H1 (cell line): ENCODE data around the gene NEO1.

Experiments
- EGR1 ChIP-seq: IDR thresholded peaks from 2 replicates; pipeline ENCODE4 v1.6.1; 2011; ENCODE audit warnings: low read depth, low read length, borderline replicate concordance
- EZH2 ChIP-seq: fragments of 200-600 bp; sonication (generic); IDR thresholded peaks from 2 replicates; pipeline ENCODE4 v1.7.1; 2012; ENCODE audit warnings: low read depth, mild to moderate bottlenecking, moderate library complexity, low read length, inconsistent platforms; ENCODE audit not compliant: severe bottlenecking
- FOSL1 ChIP-seq: IDR thresholded peaks from 2 replicates; pipeline ENCODE4 v1.6.1; 2011; ENCODE audit warnings: mild to moderate bottlenecking, low read depth, low read length, moderate library complexity; ENCODE audit not compliant: insufficient read depth
- JUND ChIP-seq: IDR thresholded peaks from 2 replicates; pipeline ENCODE4 v1.6.1; 2011; ENCODE audit warnings: mild to moderate bottlenecking, improper control_type of control experiment, low read length
- NRF1 ChIP-seq: IDR thresholded peaks from 2 replicates; pipeline ENCODE4 v1.6.1; 2011; ENCODE audit warnings: mild to moderate bottlenecking, low read depth, low read length, improper control_type of control experiment
- POLR2A ChIP-seq, 2 experiments: IDR thresholded peaks; 1 replicate in 1 of 2; 2 replicates in 1 of 2; pipeline ENCODE4 v1.6.1; 2011; ENCODE audit warnings: low read depth in 2 of 2, low read length in 2 of 2, mild to moderate bottlenecking in 2 of 2; ENCODE audit errors: control extremely low read depth in 1 of 2
- RAD21 ChIP-seq, 2 experiments: IDR thresholded peaks in 1 of 2; conservative IDR thresholded peaks in 1 of 2; 2 replicates each; pipeline ENCODE4 v1.6.1; 2011; ENCODE audit warnings: low read depth in 2 of 2, low read length in 2 of 2, improper control_type of control experiment in 1 of 2, inconsistent platforms in 1 of 2, mild to moderate bottlenecking in 1 of 2, moderate library complexity in 1 of 2
- TEAD4 ChIP-seq: IDR thresholded peaks from 2 replicates; pipeline ENCODE4 v1.6.1; 2012; ENCODE audit warnings: low read depth, low read length, inconsistent platforms, mixed read lengths
- TF ChIP-seq, protein P1 (sequence below), 3 experiments: IDR thresholded peaks; 1 replicate in 2 of 3; 2 replicates in 1 of 3; pipeline versions ENCODE4 v1.5.1 to v1.6.1; 2011; ENCODE audit warnings: low read length in 3 of 3, mild to moderate bottlenecking in 3 of 3, inconsistent platforms in 2 of 3, low read depth in 1 of 3, moderate library complexity in 1 of 3; ENCODE audit not compliant: insufficient read depth in 1 of 3; ENCODE audit errors: control extremely low read depth in 1 of 3
- TF ChIP-seq, protein P2 (sequence below): IDR thresholded peaks from 2 replicates; pipeline ENCODE4 v1.6.1; 2012; ENCODE audit warnings: inconsistent platforms

DNA sequence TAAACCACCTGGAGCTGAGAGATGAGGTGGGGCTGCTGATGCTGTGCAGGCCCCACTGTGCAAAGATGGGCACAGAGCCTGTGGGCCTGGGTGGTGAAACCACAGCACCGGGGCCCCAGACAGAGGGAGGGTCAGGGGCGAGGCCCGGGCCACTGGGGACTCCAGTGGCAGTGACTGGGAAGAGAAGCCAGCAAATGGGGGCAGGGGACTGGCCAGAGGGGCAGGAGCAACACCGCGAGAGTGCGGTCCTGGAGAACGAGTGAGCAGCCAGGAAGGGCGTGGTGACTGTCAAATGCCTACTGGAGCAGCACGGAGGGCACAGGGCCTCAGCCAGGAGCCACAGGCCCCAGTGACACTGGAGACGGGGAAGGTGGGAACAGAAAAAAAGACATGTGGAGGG lies 276.7 kb downstream of the NEO1 start:
- TF ChIP-seq EZH2 (no peak), EGR1 (no peak), TEAD4 (no peak), NRF1 (no peak), JUND (no peak), POLR2A (IDR thresholded peaks at IDR 0.05; ENCODE audit: control extremely low read depth in 1 of 2, low read depth in 2 of 2, low read length in 2 of 2) (no peak), RAD21 (IDR thresholded peaks at IDR 0.05 in 1 of 2, conservative IDR thresholded peaks at IDR 0.05 in 1 of 2; ENCODE audit: low read depth in 2 of 2, low read length in 2 of 2) (no peak), FOSL1 (no peak)
- TF ChIP-seq, protein P1, sequence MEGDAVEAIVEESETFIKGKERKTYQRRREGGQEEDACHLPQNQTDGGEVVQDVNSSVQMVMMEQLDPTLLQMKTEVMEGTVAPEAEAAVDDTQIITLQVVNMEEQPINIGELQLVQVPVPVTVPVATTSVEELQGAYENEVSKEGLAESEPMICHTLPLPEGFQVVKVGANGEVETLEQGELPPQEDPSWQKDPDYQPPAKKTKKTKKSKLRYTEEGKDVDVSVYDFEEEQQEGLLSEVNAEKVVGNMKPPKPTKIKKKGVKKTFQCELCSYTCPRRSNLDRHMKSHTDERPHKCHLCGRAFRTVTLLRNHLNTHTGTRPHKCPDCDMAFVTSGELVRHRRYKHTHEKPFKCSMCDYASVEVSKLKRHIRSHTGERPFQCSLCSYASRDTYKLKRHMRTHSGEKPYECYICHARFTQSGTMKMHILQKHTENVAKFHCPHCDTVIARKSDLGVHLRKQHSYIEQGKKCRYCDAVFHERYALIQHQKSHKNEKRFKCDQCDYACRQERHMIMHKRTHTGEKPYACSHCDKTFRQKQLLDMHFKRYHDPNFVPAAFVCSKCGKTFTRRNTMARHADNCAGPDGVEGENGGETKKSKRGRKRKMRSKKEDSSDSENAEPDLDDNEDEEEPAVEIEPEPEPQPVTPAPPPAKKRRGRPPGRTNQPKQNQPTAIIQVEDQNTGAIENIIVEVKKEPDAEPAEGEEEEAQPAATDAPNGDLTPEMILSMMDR (IDR thresholded peaks at IDR 0.05; ENCODE audit: control extremely low read depth in 1 of 3, insufficient read depth in 1 of 3, low read depth in 1 of 3, low read length in 3 of 3): no peak
- TF ChIP-seq, protein P2, sequence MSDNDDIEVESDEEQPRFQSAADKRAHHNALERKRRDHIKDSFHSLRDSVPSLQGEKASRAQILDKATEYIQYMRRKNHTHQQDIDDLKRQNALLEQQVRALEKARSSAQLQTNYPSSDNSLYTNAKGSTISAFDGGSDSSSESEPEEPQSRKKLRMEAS: no peak
